GM21381 (cell line): ENCODE data around the gene MTOR.

Experiments used
- ATAC-seq: cut with Tn5 transposase; IDR thresholded peaks from one replicate; pipeline ENCODE4 v1.9.1; 2021; ENCODE audit warnings: mild to moderate bottlenecking, moderate library complexity; ENCODE audit not compliant: unreplicated experiment

MTOR gene

DNA sequence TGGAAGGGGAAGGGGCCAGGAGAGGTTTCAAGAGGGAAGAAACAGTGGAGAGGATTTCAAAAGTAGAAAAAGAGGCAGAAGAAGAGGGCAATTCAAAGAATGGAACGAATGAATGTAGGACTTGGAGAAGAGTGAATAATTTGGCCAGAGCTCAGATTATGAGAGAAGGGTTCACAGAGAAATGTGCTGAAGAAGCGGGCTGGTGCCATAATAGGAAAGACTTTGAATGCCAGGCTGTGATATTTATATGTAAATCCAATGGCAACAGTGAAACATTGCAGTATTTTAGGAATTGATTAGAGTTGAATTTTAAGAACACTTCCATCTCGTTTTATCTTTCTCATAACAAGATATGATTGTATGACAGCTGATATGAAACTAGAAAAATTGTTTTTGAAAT, 109.2 kb downstream of the MTOR start:
- ATAC-seq, result no peak

DNA sequence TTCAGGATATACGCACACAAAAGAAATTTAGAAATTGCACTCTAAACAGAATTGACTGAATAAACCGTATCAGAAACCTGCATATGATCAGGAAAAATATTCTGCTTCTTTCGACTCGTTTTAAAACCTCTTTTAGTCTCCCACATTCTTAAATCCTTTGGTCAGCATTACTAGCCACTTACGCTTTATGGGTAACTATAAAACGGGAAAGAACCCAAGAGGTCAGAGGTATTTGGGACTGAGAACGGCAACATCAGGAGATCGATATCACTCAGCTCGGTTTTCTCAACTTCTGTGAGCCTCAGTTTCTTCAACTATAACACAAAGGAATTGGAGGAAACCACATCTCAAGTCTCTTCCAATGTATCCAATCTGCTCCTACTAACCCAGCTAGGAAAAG, 109.6 kb downstream of the MTOR start:
- no peak for ATAC-seq

DNA sequence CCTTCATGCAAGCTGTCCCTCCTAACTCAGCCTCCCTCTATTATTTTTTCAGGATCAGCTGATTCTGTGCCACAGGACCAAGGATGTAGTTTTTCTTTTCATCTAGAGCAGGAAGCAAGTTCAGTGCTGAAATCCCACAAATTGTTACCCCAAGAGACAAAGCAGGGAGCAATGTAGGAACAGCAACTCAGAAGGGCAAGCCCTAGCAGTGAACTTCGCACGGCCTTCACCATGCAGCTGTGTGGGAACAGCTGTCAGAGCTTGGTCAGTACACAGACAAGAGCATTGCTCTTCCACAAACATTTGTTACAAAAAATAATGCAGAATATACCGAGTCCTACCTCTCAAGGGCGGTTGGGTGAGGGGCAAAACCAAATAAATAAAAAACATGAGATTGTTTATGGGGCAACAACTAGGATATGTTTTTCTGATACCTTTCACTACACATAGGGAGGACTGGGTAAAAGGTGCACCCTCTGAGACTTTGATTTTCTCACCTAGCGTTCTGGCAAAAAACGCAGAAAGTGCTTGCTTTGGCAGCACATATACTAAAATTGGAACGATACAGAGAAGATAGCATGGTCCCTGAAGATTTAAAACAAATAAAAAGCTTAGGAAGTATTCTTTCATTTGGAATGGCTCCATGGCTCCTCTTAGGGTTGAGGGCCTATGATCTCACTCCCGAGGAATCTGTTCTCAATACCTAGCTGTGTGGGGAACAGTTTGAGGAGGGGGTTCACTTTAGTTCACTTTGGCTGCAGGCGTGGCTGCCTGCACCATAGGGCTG, 110.3 kb downstream of the MTOR start:
- ATAC-seq, result no peak

DNA sequence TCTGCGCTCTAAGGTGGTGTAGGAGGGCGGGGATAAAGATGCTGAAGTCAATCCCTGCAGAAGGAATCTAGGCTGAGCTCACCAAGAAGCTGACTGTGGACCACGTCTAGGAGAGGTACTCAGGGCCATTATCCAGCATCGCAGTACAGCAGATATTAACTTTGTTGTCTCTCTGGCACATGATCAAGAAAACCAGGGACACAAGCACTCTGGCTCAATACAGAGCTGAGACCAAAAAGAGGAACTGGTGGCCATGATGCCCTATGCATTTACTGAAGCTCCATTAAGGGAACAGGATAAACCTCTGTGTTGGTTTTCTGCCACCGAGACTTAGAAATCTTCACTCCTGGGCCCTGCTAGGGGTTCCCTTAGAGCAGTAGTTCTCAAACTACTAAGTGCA, 111.2 kb downstream of the MTOR start:
- ATAC-seq, result no peak

DNA sequence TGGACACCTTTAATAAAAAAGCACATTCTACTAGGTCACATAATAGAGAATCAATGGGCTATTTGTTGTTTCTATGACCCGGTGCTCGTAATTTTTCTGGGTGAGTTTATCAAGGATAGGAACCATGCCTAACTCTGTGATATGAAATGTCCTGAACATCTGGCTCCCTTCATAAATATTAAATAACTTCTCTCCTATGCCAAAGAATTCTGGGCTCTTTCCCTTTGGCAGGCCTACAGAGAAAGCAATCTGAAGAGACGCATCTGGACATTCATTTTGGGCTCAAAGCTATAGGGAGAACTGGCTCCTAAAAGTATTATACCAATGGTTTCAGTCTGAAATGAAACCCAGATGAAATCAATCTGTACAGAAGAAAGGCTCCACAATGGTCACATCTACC, 112.0 kb downstream of the MTOR start:
- ATAC-seq, result no peak

DNA sequence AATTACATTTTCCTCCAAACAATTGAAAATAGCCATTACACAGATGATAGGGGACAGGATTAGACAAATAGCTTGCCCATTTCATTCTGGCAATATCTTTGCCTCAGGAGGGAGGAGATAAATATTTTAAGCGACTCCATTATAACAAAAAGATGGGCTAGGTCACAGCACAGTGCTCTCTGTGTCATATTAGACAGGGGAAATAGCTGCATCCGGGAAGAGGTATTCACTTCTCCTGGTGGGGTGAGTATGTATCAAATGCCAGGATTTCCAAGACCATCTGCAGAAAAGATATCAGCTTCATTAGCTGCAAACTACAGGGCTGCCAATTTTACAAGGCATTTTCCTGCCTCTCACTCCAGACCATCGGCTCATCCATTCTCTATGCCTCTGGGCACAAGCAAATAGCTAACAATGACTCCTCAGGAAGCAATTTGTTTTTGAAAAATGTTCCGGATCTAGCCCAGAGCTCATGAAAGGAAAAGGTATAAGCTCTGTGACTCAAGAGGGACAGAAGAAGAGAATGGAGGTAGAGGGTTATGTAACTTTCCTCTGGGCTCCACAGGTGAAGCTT, 115.1 kb downstream of the MTOR start:
- ATAC-seq, result no peak

DNA sequence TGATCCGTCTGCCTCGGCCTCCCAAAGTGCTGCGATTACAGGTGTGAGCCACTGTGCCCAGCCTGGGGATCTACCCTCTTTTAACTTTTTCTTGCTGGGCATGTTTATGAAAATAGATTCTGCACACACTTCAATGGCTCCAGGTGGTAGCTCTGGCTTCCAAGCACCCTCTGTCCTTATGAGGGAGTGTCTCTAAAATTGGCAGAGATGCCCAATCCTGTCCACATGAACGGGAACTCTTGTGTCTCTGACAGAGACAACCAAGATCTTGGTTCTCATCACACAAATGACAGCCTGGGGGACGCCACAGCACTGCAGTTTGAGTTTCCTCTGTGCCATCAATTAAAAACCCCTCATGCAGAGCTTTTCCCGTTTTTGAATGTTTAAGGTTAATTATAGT, 116.6 kb downstream of the MTOR start:
- no peak for ATAC-seq

DNA sequence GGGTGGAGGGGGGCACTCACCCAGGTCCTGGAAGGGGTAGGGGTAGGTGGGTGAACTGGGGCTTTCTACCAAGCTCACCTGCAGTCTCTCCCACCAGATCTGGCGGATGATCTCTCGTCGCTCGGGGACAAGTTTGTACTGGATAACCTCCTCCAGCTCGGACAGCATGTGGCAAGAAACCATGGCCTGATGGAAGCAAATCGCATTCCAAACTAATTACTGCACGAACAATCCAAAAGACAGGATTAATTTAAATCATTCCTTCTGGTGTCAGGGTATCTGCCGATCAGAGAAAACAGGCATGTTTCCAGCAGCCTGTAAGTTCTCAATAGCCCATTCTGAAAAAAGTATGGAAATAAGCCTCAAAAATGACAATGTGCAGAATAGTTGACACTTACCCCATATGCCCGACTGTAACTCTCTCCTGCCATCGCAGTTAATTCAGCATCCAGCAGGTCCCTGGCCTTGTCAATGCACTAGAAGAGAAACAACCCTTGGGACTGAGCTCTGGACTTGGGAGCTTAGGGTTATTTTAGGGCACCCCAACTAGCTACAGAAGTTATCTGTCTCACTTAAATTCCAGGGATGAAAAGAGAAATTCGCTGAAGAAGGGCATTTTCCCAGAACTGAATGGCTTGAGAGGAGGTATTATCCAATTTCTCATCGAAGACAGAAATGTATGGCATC, 117.6 kb downstream of the MTOR start:
- ATAC-seq, result no peak

DNA sequence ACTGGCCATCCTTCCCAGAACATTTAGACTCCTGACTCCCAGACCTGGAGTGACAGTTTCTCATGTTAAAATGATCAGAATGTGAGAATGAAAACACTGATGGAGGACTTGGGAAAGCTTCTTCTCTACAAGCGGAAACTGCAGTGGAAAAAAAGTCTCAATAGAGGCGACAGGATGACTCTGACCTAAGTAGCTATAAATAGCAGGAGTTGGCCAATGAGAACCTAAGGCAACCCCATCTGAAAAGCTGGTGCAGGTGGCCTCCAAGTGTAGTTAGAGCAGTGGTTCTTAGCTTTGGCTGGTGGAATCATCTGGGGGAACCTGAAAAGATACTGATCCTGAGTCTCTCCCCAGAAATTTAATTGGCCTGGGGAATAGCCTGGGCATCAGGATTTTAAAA, 118.4 kb downstream of the MTOR start:
- ATAC-seq, result no peak

DNA sequence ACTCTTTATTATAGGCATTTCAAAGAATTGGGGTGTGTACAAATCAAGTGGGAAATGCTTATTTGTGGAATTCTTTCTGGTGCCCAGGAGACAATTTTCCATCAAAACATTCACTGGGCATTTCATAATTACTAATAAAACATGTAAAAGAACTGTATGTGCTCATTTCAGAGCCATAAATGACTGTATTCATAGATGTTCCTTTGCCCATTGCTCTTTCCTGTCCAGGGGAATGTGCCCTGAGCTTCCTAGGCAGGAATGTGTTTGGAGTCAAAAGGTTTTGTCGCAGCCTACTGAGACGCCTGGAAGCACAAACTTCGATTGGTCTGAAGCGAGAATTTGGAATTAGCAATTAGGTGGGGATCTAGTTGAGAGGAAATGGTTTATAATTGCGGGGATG, 119.0 kb downstream of the MTOR start:
- ATAC-seq, result no peak

DNA sequence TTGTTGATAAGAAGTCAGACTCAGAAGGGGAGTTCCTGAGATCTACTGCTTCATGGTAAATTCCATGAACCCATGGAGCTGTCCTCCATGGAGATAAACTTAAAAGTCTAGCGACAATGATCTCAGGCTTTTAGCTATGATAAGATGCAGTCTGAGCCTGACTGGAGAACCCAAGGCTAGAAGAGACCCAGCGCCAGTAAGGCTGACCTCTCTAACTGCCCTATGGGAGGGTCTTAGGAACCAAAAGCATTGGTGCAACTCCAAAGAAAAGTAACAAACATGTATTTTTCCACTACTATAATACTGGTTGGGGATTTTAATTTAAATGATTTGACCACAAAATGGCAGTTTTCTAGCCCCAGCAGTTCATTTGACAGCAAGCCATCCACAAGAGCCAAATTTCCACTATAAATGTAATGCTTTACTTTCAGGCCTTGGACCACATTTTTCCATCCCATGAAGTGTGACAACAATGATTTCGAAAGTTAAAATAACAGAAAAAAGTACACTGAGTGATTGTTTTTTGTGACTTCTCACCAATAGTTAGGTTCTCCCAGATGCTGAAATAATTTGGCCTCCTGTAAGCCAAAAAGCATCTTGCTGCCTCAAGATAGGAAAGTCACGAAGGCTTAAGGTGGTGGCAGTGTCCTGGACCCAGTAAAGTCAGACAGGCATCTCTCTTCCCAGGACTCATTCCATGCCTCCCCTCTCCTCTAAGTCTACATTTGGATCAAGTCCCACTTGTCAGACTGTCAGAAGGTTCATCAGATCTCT, 119.5 kb downstream of the MTOR start:
- ATAC-seq, result no peak

DNA sequence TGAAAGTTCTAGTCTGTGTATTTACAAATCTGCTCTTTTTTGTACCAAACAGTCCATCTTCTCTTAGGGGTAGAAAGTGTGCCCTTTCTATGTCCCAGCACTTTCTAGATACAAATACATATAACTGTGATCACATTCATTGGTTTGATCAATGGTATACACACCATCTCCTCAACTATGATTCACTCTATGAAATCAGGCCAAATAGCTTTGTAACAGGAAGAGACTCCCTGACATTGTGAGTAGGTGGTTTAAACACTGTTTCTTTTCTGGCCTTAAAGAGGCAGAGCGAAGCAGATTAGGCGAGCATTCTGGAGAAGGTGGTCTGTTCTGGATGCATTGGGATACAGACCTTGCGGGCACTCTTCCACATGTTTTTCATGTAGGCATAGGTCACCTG, 123.4 kb downstream of the MTOR start:
- ATAC-seq, result no peak

DNA sequence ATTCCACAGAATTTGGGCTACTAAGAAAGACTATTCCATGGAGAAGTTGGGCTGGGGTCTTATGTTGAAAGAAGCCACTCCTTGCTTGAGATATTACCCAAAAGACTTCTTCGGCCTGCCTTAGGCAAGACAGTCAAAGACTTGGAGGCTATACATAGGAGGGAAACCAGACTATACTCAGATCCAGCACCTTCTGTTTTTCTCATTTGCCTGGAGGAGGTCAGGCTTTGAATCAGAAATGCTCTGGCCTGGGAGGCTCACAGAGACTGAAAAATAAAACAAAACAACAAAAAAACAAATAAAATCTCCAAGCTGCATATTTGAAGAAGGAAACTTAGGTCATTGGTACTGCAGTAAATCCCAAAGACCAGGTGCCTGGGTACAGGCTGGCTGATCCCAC, 124.3 kb downstream of the MTOR start:
- ATAC-seq, result no peak

DNA sequence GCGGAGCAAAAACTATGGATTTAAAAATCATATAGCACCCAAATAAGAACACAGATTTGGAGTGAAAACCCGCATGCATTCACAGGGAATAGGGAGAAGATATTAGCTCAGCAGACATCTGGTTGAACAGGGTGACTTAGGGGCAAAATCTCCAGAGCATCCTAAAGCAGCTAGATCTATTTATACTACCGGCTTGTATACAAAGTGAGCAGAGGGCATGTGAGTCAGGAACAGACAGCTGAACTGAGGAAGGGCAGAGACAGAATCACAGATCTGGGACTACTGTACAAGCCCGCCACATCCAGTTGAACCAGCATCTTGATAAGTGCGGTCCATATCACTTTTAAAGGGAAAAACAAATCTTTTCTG, 127.5 kb downstream of the MTOR start:
- no peak for ATAC-seq

DNA sequence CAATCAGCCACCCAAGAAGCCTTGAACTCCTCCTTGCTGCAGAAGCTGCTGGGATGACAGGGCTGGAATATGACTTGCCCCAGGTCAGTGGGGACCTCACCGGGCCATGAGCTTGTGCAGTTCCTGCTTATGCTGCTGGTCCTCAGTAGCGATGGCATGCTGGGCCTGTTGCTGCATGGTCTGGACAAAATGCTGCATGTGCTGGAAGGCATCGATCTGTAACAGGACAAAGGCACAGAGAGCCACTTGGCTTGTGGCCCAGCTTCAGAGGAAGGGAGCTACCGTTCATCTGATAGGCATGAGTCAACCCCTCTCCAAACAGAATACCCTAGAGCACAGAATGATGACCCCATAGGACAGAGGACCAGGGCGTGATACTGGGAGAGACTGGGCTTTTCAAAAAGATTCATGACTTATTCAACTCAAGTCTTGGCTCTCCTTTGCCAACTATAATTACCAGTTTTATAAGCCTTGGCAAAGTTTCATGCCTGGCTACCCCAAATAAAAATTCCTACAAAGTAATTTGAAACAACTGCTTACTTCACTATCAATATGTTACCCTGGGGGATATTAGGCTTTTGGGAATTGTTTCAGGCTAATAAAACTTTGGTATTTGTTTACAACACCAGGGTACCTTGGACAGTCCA, 128.0 kb downstream of the MTOR start:
- ATAC-seq, result no peak

DNA sequence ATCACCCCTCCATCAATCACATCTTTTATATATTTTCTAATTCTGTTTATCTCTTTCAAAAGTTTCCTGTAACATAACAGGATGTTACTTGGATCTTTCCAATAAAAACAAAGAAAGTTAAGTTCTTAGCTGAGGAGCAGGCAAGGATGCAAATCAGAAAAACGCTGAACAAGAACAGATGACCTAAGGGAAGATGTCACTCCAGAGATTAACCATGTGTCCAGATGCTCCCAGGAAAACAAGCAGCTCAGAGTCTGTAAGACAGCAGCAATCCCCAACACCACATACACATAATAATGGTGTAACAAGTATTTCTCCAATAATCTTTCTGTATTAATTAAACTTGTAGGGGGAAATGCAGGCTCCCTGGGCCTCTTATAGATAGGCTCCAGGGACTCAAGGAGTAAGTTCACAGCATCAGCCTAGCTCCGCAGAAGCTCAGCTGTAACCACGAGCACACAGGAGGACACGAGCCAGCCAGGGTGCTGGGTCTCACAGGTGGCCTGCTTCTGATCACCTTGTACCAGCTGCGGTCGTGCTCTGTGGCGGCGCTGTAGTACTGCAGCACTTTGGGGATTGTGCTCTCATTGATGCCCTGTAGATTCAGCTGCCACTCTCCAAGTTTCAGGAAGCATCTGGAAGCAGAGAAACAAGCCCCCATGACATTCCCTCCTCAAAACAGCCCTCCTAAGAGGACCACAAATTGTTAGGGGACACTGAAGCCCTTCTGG, 129.6 kb downstream of the MTOR start:
- no peak for ATAC-seq

DNA sequence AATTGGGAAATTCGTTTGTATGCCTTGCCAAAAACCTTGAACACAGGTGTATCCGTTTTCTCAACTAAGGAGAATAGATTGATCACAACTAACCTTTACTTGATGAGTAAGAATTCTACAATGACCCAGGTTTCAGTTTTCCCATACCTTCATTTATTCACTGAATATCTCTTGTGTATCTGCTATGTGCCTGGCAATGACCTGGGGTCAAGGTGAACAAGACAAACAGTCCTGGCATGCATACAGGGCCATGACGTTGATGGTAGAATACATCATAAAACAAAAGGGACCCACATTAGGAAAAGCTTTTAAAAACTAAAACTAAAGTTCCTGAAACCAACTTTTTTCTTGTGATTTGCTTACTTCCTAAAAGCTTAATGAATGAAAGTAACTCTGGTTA, 130.5 kb downstream of the MTOR start:
- ATAC-seq, result no peak

DNA sequence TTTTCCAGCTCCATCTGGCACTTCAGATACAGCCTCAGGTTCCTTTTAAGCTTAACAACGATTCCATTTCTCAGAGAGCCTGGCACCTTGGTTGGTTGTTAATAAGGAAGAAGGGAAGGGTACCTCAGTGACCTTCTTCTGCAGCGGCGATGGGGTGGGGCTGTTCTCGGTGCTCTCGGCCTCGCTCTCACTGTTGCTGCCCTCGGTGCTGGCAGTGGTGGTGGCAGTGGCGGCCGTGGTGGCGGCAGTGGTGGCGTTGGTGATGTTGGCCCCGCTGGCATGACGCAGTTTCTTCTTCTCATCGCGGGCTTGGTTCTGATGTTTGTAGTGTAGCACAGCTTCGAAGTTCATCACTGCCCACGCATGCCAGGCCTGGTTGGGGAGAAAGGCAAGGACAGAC, 131.9 kb downstream of the MTOR start:
- ATAC-seq, result no peak

DNA sequence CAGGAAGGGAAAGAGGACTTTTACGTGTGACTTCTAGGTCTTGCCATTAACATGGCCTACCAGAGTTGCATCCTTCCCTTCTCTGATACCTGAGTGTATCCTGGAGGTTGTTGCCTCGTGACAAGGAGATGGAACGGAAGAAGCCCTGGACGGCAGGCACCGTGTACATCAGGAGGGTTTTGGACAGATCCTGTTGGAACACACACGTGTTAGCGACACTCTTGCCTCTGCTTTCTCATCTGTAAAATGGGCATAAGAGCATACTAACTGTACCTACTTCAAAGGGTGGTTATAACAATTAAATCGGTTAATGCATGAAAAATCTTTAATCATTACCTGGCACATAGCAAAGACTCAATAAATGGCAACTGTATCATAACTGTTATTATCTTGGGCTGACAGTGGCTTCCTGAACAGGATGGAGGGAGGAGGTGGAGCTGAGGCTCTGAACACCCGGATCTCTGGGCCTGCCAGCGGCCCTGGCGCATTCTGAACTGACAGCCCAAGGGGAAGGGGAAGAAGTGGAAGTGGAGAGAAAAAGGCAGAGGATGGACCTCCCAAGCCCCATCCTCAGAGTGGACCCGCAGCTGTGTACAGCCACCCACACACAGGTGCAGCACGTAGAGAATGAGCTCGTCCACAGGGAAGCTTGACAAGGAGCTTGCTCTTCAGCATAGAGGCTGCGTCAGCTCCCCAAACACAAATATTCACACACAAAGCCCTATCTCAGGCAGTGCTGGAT, 132.5 kb downstream of the MTOR start:
- ATAC-seq, result no peak

DNA sequence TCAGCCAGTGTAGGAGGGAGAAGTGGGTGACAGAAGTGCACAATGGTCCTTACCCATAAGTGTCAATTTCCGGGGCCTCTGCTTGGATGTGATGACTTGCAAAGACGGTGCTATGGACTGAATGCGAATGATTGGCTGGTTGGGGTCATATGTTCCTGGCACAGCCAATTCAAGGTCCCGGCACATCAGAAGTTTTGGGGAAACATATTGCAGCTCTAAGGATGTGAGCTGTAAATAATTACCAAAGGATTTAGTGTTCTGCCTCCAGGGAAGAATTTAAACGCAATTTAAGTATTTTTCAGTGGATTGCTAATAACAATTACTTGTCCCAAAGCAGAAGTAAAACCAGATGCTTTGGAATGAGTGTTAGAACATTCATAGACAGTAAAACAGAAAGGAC, 135.8 kb downstream of the MTOR start:
- ATAC-seq, result no peak
